A549 (cell line): ENCODE measurements around the gene KHNYN. TPM values are rescaled to one million over a fixed set of nuclear protein-coding genes. Genes with fewer than 3 reads are reported as not detected.

ENCODE experiments used
- ATAC-seq, 2 experiments: fragments of 200-7000 bp in 1 of 2; fragments of >200 bp in 1 of 2; cut with Nextera tagmentation in 1 of 2; cut with Tn5 transposase in 1 of 2; 3 replicates each; pipeline versions ENCODE4 v1.8.0 to v1.9.1; 2018 to 2020; ENCODE audit warnings: mild to moderate bottlenecking in 1 of 2, moderate library complexity in 1 of 2
- CTCF ChIA-PET: fragments of 300-600 bp; sonication (Branson Sonifier 250); formaldehyde crosslinking; extraction: SDS; loops from one replicate; lab custom pipeline; 2021; ENCODE audit warnings: antibody characterized with exemption, inconsistent platforms; lab: Yijun Ruan, JAX
- POLR2A ChIA-PET: fragments of 350-600 bp; formaldehyde crosslinking; extraction: SDS; loops from one replicate; lab custom pipeline; 2021; ENCODE audit warnings: antibody characterized with exemption, inconsistent platforms; lab: Yijun Ruan, JAX
- DNase-seq, 2 experiments: peaks; one replicate each; pipeline versions ENCODE4 v3.0.0 to v3.0.0-alpha.2; 2011 to 2016; ENCODE audit warnings: low read depth in 1 of 2, low spot score in 1 of 2
- FAIRE-seq: peaks from 2 replicates; lab custom pipeline; 2011; peaks lifted over from hg19 to GRCh38; lab: Jason Lieb, UNC
- H3K27ac ChIP-seq, 2 experiments: fragments of >200 bp; sonication (Bioruptor Twin); formaldehyde crosslinking; 3 replicates each; pipeline ENCODE4 v1.5.1; 2016 to 2017
- H3K4me1 ChIP-seq: fragments of >200 bp; sonication (Bioruptor Twin); formaldehyde crosslinking; 3 replicates; pipeline ENCODE4 v1.6.1; 2016
- H3K4me2 ChIP-seq: fragments of >200 bp; sonication (Bioruptor Twin); formaldehyde crosslinking; 3 replicates; pipeline ENCODE4 v1.6.1; 2016
- H3K4me3 ChIP-seq: fragments of >200 bp; sonication (Bioruptor Twin); formaldehyde crosslinking; 3 replicates; pipeline ENCODE4 v1.5.1; 2016
- H3K9me3 ChIP-seq: fragments of >200 bp; sonication (Bioruptor Twin); formaldehyde crosslinking; 3 replicates; pipeline ENCODE4 v1.6.1; 2016
- CHD2 ChIP-seq: fragments of 150-350 bp; IDR thresholded peaks from 2 replicates; pipeline ENCODE4 v1.6.1; 2014; ENCODE audit warnings: low read length; ENCODE audit not compliant: partially characterized antibody
- FOXS1 ChIP-seq: fragments of 250-450 bp; sonication (Bioruptor Pico); IDR thresholded peaks from 2 replicates; pipeline ENCODE4 v1.5.0; 2020; ENCODE audit warnings: mild to moderate bottlenecking, moderate library complexity
- GATA3 ChIP-seq: IDR thresholded peaks from 2 replicates; pipeline ENCODE4 v1.6.1; 2012; ENCODE audit warnings: borderline replicate concordance
- HEYL ChIP-seq: fragments of 250-450 bp; sonication (Bioruptor Pico); IDR thresholded peaks from 2 replicates; pipeline ENCODE4 v1.8.0; 2021; ENCODE audit warnings: mild to moderate bottlenecking, moderate library complexity
- HOXA7 ChIP-seq: fragments of 250-450 bp; sonication (Bioruptor Pico); IDR thresholded peaks from 2 replicates; pipeline ENCODE4 v1.5.0; 2020; ENCODE audit warnings: mild to moderate bottlenecking, moderate library complexity
- HOXB13 ChIP-seq: fragments of 250-450 bp; sonication (Bioruptor Pico); IDR thresholded peaks from 2 replicates; pipeline ENCODE4 v1.5.0; 2020; ENCODE audit warnings: low read depth, mild to moderate bottlenecking, moderate library complexity
- HOXB5 ChIP-seq: fragments of 250-450 bp; sonication (Bioruptor Pico); IDR thresholded peaks from 2 replicates; pipeline ENCODE4 v1.5.0; 2020; ENCODE audit warnings: mild to moderate bottlenecking, moderate library complexity
- KDM1A ChIP-seq: fragments of 200-600 bp; sonication (generic); IDR thresholded peaks from 2 replicates; pipeline ENCODE4 v1.6.1; 2016; ENCODE audit warnings: low read depth, mild to moderate bottlenecking
- KDM5A ChIP-seq: fragments of 200-600 bp; sonication (generic); IDR thresholded peaks from 2 replicates; pipeline ENCODE4 v1.6.1; 2016; ENCODE audit warnings: antibody characterized with exemption, mild to moderate bottlenecking
- NPAS2 ChIP-seq: fragments of 250-450 bp; sonication (Bioruptor Pico); IDR thresholded peaks from 2 replicates; pipeline ENCODE4 v1.8.0; 2022; ENCODE audit warnings: mild to moderate bottlenecking, moderate library complexity, borderline replicate concordance
- NR3C1 ChIP-seq: fragments of >200 bp; sonication (Bioruptor Twin); formaldehyde crosslinking; IDR thresholded peaks from 3 replicates; pipeline ENCODE4 v1.6.1; 2017
- POLR2A ChIP-seq: IDR thresholded peaks from 2 replicates; pipeline ENCODE4 v1.6.1; 2012; ENCODE audit warnings: mild to moderate bottlenecking, low read length
- POLR2AphosphoS2 ChIP-seq: conservative IDR thresholded peaks from 2 replicates; pipeline ENCODE4 v1.6.1; 2012; ENCODE audit warnings: low read length, improper control_type of control experiment, inconsistent platforms
- RARB ChIP-seq: fragments of 250-450 bp; sonication (Bioruptor Pico); IDR thresholded peaks from 2 replicates; pipeline ENCODE4 v1.8.0; 2021; ENCODE audit warnings: mild to moderate bottlenecking, moderate library complexity
- RCOR1 ChIP-seq: fragments of 150-350 bp; IDR thresholded peaks from 2 replicates; pipeline ENCODE4 v1.6.1; 2014; ENCODE audit warnings: antibody characterized with exemption, low read length, low read depth
- SMC3 ChIP-seq: fragments of >200 bp; sonication (Bioruptor Twin); formaldehyde crosslinking; IDR thresholded peaks from 3 replicates; pipeline ENCODE4 v1.6.1; 2018; ENCODE audit warnings: inconsistent platforms
- TFCP2L1 ChIP-seq: fragments of 250-450 bp; sonication (Bioruptor Pico); IDR thresholded peaks from 2 replicates; pipeline ENCODE4 v1.5.0; 2021; ENCODE audit warnings: mild to moderate bottlenecking
- TP53 ChIP-seq: fragments of 250-450 bp; sonication (Bioruptor Pico); IDR thresholded peaks from 2 replicates; pipeline ENCODE4 v1.5.0; 2021; ENCODE audit warnings: mild to moderate bottlenecking, moderate library complexity
- ZFP36 ChIP-seq: fragments of 450-650 bp; IDR thresholded peaks from 2 replicates; pipeline ENCODE4 v1.6.1; 2014; ENCODE audit warnings: borderline replicate concordance; ENCODE audit not compliant: partially characterized antibody
- ZNF302 ChIP-seq: fragments of 250-450 bp; sonication (Bioruptor Pico); IDR thresholded peaks from 2 replicates; pipeline ENCODE4 v1.9.0; 2021; ENCODE audit warnings: inconsistent platforms, mild to moderate bottlenecking, moderate library complexity
- WGBS: methylation state at CpG from one replicate; pipeline ENCODE4 v1.1.6; 2017; ENCODE audit errors: missing lambda C conversion rate; 5-methylcytosine and 5-hydroxymethylcytosine counted together
- polyA plus RNA-seq, 4 experiments: library from polyadenylated mRNA; depleted of rRNA in 3 of 4; stranded (reverse); fragments of >200 nt; fragmentation: RNase III in 1 of 4; extraction: RNeasy Plus Mini Kit Qiagen cat#74134 plus additional on column Dnase treatment in 1 of 4; gene quantifications; 2 replicates in 3 of 4; 3 replicates in 1 of 4; pipeline ENCODE4 v1.2.3, GENCODE V29; 2011 to 2017
- TF ChIP-seq, protein P1 (sequence below): fragments of >200 bp; sonication (Bioruptor Twin); formaldehyde crosslinking; IDR thresholded peaks from 3 replicates; pipeline ENCODE4 v1.5.1; 2016
- TF ChIP-seq, protein P2 (sequence below): fragments of 450-650 bp; IDR thresholded peaks from 2 replicates; pipeline ENCODE4 v1.6.1; 2014; ENCODE audit warnings: antibody characterized with exemption
- TF ChIP-seq, protein P3 (sequence below): fragments of 150-350 bp; IDR thresholded peaks from 2 replicates; pipeline ENCODE4 v1.6.1; 2014; ENCODE audit warnings: low read depth, mild to moderate bottlenecking, low read length

KHNYN gene
- polyA plus RNA-seq, 2 of the 4 experiments (the other 2 are of a cell fraction): 19.0 to 26.4 TPM

DNA sequence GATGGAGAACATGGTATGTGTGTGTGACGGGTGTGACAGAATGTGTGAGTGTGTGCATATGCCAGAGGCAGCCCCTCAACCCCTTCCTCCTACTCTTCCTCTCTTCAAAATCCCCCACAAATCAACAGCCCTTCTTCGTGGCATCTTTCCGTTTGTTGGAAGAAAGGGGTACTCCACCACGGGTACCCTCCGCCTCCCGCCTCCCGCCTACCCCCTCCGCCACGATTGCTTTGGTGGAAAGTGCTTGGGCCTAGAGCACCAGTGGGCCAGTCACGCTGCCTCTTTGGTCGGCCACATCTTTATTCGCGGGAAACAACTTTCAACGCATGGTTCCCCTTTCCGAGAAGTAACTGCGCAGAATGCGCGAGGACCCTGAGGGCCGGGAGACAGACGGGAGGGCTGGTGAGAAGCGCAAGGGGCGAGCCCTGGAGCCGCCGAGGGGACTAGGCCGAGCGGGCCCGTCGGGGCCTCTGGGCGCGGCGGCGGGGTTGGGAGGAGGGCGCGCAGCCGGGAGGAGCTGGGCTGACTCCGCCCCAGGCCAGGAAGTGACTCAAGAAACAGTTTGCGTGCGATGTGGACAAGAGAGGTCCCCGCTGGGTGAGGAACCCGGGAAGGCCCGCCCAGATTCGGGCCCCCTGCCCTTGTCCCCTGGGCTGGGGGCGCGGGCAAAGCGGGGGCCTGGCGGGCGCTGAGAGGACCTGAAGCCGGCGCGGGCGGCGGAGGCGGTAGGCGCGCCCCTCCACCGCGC is at the start of gene KHNYN, which contains the start of gene CBLN3 (continued):
- TF ChIP-seq, protein P1, sequence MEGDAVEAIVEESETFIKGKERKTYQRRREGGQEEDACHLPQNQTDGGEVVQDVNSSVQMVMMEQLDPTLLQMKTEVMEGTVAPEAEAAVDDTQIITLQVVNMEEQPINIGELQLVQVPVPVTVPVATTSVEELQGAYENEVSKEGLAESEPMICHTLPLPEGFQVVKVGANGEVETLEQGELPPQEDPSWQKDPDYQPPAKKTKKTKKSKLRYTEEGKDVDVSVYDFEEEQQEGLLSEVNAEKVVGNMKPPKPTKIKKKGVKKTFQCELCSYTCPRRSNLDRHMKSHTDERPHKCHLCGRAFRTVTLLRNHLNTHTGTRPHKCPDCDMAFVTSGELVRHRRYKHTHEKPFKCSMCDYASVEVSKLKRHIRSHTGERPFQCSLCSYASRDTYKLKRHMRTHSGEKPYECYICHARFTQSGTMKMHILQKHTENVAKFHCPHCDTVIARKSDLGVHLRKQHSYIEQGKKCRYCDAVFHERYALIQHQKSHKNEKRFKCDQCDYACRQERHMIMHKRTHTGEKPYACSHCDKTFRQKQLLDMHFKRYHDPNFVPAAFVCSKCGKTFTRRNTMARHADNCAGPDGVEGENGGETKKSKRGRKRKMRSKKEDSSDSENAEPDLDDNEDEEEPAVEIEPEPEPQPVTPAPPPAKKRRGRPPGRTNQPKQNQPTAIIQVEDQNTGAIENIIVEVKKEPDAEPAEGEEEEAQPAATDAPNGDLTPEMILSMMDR: no peak
- TF ChIP-seq SMC3 (no peak), POLR2AphosphoS2 (no peak), KDM5A (no peak), HOXA7 (CRISPR knock-in tag) (no peak)

DNA sequence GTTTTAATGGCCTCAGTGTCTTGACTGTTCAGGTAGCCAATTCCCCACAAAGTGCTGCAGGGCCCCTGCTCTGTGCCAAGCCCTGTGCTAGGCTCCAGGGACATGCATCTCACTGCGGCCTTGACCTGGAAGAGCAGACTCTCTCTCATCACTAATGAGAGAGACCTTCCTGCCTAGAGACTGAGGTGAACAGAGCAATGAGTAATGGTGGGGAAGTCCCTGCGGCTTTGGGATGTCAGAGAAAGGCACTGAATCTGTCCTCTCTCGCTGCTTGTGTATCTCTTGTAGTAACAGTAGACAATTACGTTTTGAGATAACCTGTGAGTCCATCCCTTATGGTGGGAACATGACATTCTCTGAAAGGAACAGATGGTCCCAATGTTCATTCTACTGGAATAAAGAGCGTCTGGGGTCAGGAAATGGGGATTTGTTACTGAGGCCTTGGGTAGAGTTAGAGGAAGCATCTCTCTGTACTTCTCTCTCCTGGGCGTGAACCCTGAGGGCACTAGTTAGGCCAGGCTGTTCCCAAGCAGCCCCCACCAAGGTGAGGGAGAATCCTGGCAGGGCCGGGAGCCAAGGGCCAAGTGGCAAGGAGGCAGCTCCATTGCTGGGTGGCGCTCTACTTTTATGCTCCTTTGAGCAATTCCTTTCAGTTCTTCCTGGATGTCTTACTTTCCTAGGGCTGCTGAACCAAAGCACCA is 48.2 kb upstream of the KHNYN start:
- ATAC-seq (no peak), FAIRE-seq (no peak), DNase-seq (no peak)
- TF ChIP-seq HOXB13 (CRISPR knock-in tag) (no peak), TP53 (CRISPR knock-in tag) (no peak), HEYL (CRISPR knock-in tag) (no peak), CHD2 (no peak), RARB (CRISPR knock-in tag) (no peak), POLR2A (no peak), NR3C1 (no peak), ZFP36 (no peak), KDM5A (no peak), GATA3 (no peak), HOXB5 (CRISPR knock-in tag) (no peak), KDM1A (no peak), RCOR1 (no peak), NPAS2 (CRISPR knock-in tag) (no peak), FOXS1 (no peak), ZNF302 (CRISPR knock-in tag) (no peak), TFCP2L1 (CRISPR knock-in tag) (no peak)
- TF ChIP-seq, protein P2, sequence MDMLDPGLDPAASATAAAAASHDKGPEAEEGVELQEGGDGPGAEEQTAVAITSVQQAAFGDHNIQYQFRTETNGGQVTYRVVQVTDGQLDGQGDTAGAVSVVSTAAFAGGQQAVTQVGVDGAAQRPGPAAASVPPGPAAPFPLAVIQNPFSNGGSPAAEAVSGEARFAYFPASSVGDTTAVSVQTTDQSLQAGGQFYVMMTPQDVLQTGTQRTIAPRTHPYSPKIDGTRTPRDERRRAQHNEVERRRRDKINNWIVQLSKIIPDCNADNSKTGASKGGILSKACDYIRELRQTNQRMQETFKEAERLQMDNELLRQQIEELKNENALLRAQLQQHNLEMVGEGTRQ: no peak
- TF ChIP-seq, protein P3, sequence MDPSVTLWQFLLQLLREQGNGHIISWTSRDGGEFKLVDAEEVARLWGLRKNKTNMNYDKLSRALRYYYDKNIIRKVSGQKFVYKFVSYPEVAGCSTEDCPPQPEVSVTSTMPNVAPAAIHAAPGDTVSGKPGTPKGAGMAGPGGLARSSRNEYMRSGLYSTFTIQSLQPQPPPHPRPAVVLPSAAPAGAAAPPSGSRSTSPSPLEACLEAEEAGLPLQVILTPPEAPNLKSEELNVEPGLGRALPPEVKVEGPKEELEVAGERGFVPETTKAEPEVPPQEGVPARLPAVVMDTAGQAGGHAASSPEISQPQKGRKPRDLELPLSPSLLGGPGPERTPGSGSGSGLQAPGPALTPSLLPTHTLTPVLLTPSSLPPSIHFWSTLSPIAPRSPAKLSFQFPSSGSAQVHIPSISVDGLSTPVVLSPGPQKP: no peak
- Histone ChIP-seq H3K4me1 (no peaks in the 10 kb centered on the region), H3K9me3 (no peaks in the 10 kb centered on the region), H3K27ac (no peak overlapping the region), H3K4me3 (no peak overlapping the region), H3K4me2 (no peak overlapping the region)
- 78% methylated on average over 8 of the region's 8 CpGs for WGBS
- CTCF ChIA-PET: interaction anchor here (1.6 to 2.9 kb wide), 5 partner anchors 9 to 55 kb away, joined by 4 to 14 read pairs (median 9); no protein-coding TSS in a partner anchor
- POLR2A ChIA-PET: no interaction called here
